ENCODE results near the gene LRRFIP1. TPM values are rescaled to one million over a fixed set of nuclear protein-coding genes. Genes with fewer than 3 reads are reported as not detected.

Gene LRRFIP1
- total RNA-seq, 4 donors from 2014 or later = 84.9 to 152 (median 120) TPM

- no peaks in the 10 kb centered on the region for H3K9me3 ChIP-seq
- no peaks in the 10 kb centered on the region for H3K4me1 ChIP-seq
- H3K27me3 ChIP-seq = no peaks in the 10 kb centered on the region
- H3K4me3 ChIP-seq = no peak overlapping the region
- intact Hi-C loops (cut with DNase I) = no loop called here
- peaks cover 26 to 99% (median 66%) of the 10 kb centered on the region in 3 donors for H3K36me3 ChIP-seq
- H3K27ac ChIP-seq = no peak overlapping the region
- no peak for TF ChIP-seq POLR2A (IDR thresholded peaks at IDR 0.05)
- no peak for TF ChIP-seq CTCF (IDR thresholded peaks at IDR 0.05)
- no peak for DNase-seq
- 73 to 81% methylated on average over 5 of the region's 5 CpGs for WGBS, 2 donors
These were observed 125.4 kb downstream of the LRRFIP1 start for GRCh38 chr2:237752761-237753165.

GRCh38 chr2:237754182-237754581 is 126.8 kb downstream of the LRRFIP1 start:
- no peaks in the 10 kb centered on the region for H3K9me3 ChIP-seq
- 81 to 91% methylated on average over 3 of the region's 3 CpGs for WGBS, 2 donors
- intact Hi-C loops (cut with DNase I) = no loop called here
- no peaks in the 10 kb centered on the region for H3K27me3 ChIP-seq
- H3K4me3 ChIP-seq = no peak overlapping the region
- H3K27ac ChIP-seq = no peak overlapping the region
- TF ChIP-seq POLR2A (IDR thresholded peaks at IDR 0.05) = no peak
- no peak for TF ChIP-seq CTCF (IDR thresholded peaks at IDR 0.05)
- DNase-seq = no peak
- no peaks in the 10 kb centered on the region for H3K4me1 ChIP-seq
- H3K36me3 ChIP-seq = peaks cover 22 to 99% (median 65%) of the 10 kb centered on the region in 3 donors

GRCh38 chr2:237754626-237755248 is 127.3 kb downstream of the LRRFIP1 start:
- H3K27ac ChIP-seq = no peak overlapping the region
- intact Hi-C loops (cut with DNase I) = no loop called here
- no peak for TF ChIP-seq POLR2A (IDR thresholded peaks at IDR 0.05)
- no peak for TF ChIP-seq CTCF (IDR thresholded peaks at IDR 0.05)
- no peaks in the 10 kb centered on the region for H3K27me3 ChIP-seq
- no peaks in the 10 kb centered on the region for H3K4me1 ChIP-seq
- H3K36me3 ChIP-seq = peaks cover 20 to 99% (median 65%) of the 10 kb centered on the region in 3 donors
- WGBS, 2 donors = 90 to 95% methylated on average over 7 to 9 of the region's 12 CpGs
- no peak for DNase-seq
- no peak overlapping the region for H3K4me3 ChIP-seq
- H3K9me3 ChIP-seq = no peaks in the 10 kb centered on the region

- Histone ChIP-seq H3K4me3 (no peak overlapping the region), H3K4me1 (no peaks in the 10 kb centered on the region), H3K9me3 (no peaks in the 10 kb centered on the region), H3K36me3 (peaks cover 15 to 100% (median 60%) of the 10 kb centered on the region in 3 donors), H3K27me3 (no peaks in the 10 kb centered on the region), H3K27ac (no peak overlapping the region)
- no peak for DNase-seq
- WGBS, 2 donors = 79 to 93% methylated on average over 10 of the region's 10 CpGs
- no peak for TF ChIP-seq POLR2A (IDR thresholded peaks at IDR 0.05)
- TF ChIP-seq CTCF (IDR thresholded peaks at IDR 0.05) = no peak
- intact Hi-C loops (cut with DNase I) = no loop called here
These were observed 130.2 kb downstream of the LRRFIP1 start for GRCh38 chr2:237757616-237758015.

GRCh38 chr2:237758185-237758584 is 130.8 kb downstream of the LRRFIP1 start:
- peaks cover 10 to 100% (median 60%) of the 10 kb centered on the region in 3 donors for H3K36me3 ChIP-seq

More at GRCh38 chr2:237758185-237758584, 130.8 kb downstream of the LRRFIP1 start:
- DNase-seq = no peak
- Histone ChIP-seq H3K9me3 (no peaks in the 10 kb centered on the region), H3K27me3 (no peaks in the 10 kb centered on the region), H3K27ac (no peak overlapping the region), H3K4me1 (no peaks in the 10 kb centered on the region), H3K4me3 (no peak overlapping the region)
- 88 to 90% methylated on average over 10 of the region's 10 CpGs for WGBS, 2 donors
- TF ChIP-seq POLR2A (IDR thresholded peaks at IDR 0.05) (no peak), CTCF (IDR thresholded peaks at IDR 0.05) (no peak)
- intact Hi-C loops (cut with DNase I) = no loop called here

Data from esophagus squamous epithelium (tissue), 5 donors.